Stimulated activated CD4-positive, alpha-beta T cell treated with anti-CD3 and anti-CD28 coated beads, TNF-alpha, amount 100 ng/mL, for 48 hours (primary cell): Measurements from ENCODE around the gene SPI1.
A peak's percentile ranks its signal among the peaks of the same experiment; 100 is the strongest.

Experiments
- DNase-seq, 3 donors: peaks; one replicate each; pipeline ENCODE4 v3.0.0-alpha.2; 2020; ENCODE audit warnings: low read depth in 3 of 3

Gene SPI1

GRCh38 chr11:47378010-47378835 lies at the start of gene SPI1:
TSS of gene SPI1 (minus strand) at chr11:47378547. CDS start at chr11:47378353, 194 bp downstream.
- no peak for DNase-seq

GRCh38 chr11:47426062-47426956 lies 48.0 kb upstream of the SPI1 start, which contains the start of gene PSMC3:
TSS of gene PSMC3 (minus strand) at chr11:47426439. CDS start at chr11:47426279, 160 bp downstream.
- DNase-seq: peak; percentile 98 to 99 (median 99)

- no peak for DNase-seq
Measured at GRCh38 chr11:47425611-47426010, 47.3 kb upstream of the SPI1 start.

- DNase-seq: no peak
Measured at GRCh38 chr11:47418454-47419259, 40.3 kb upstream of the SPI1 start.

- DNase-seq: no peak
Measured at GRCh38 chr11:47417712-47418111, 39.4 kb upstream of the SPI1 start.

GRCh38 chr11:47415949-47416472 lies 37.7 kb upstream of the SPI1 start:
- no peak for DNase-seq

GRCh38 chr11:47415091-47415854 lies 36.9 kb upstream of the SPI1 start:
- no peak for DNase-seq

- DNase-seq: no peak
Measured at GRCh38 chr11:47414685-47415070, 36.3 kb upstream of the SPI1 start.

GRCh38 chr11:47413908-47414684 lies 35.7 kb upstream of the SPI1 start:
- DNase-seq: no peak

GRCh38 chr11:47413351-47413750 lies 35.0 kb upstream of the SPI1 start:
- DNase-seq: no peak

GRCh38 chr11:47411884-47412746 lies 33.8 kb upstream of the SPI1 start:
- DNase-seq: peak in 2 of 3 donors; percentile 45 to 53

- no peak for DNase-seq
Measured at GRCh38 chr11:47410370-47411264, 32.3 kb upstream of the SPI1 start.

GRCh38 chr11:47409440-47410369 lies 31.4 kb upstream of the SPI1 start:
- DNase-seq: no peak

GRCh38 chr11:47408598-47409439 lies 30.5 kb upstream of the SPI1 start:
- DNase-seq: no peak

GRCh38 chr11:47407746-47408590 lies 29.6 kb upstream of the SPI1 start, which contains the start of gene SLC39A13:
TSS of gene SLC39A13 (plus strand) at chr11:47408590. CDS start at chr11:47410095, 1,505 bp downstream.
- DNase-seq: peak; percentile 88 to 90 (median 89)
